ENCODE results near the gene AK9.

Gene AK9

DNA sequence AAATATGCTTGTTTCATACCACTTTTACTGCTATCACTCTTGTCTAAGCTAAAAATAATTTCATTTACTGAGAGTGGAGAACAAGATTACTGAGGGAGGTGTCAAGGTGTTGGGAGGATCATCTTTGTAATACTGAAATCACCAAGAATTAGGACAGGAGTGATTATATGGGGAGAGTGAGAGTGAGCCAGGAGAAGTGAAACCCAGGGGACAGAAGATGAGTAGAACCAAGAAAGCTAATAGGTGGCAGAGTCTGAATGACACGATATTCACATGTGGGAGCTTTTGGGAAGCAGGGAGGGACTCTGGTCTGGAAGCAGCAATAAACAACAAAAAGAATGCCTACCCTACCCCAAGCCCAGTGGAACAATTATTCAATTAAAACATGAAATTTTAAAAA, 58.6 kb downstream of the AK9 start:
- TF ChIP-seq FOXP2 (optimal IDR thresholded peaks at IDR 0.05; ENCODE audit: borderline replicate concordance, extremely low read depth, extremely low read length, insufficient read depth) (no peak), SIN3A (IDR thresholded peaks at IDR 0.05; ENCODE audit: borderline replicate concordance, insufficient read depth, low read length) (no peak), POLR2AphosphoS5 (IDR thresholded peaks at IDR 0.05; ENCODE audit: low read depth, low read length) (no peak), TAF1 (IDR thresholded peaks at IDR 0.05; ENCODE audit: borderline replicate concordance, insufficient read depth, low read length) (no peak)
- TF ChIP-seq, protein P1, sequence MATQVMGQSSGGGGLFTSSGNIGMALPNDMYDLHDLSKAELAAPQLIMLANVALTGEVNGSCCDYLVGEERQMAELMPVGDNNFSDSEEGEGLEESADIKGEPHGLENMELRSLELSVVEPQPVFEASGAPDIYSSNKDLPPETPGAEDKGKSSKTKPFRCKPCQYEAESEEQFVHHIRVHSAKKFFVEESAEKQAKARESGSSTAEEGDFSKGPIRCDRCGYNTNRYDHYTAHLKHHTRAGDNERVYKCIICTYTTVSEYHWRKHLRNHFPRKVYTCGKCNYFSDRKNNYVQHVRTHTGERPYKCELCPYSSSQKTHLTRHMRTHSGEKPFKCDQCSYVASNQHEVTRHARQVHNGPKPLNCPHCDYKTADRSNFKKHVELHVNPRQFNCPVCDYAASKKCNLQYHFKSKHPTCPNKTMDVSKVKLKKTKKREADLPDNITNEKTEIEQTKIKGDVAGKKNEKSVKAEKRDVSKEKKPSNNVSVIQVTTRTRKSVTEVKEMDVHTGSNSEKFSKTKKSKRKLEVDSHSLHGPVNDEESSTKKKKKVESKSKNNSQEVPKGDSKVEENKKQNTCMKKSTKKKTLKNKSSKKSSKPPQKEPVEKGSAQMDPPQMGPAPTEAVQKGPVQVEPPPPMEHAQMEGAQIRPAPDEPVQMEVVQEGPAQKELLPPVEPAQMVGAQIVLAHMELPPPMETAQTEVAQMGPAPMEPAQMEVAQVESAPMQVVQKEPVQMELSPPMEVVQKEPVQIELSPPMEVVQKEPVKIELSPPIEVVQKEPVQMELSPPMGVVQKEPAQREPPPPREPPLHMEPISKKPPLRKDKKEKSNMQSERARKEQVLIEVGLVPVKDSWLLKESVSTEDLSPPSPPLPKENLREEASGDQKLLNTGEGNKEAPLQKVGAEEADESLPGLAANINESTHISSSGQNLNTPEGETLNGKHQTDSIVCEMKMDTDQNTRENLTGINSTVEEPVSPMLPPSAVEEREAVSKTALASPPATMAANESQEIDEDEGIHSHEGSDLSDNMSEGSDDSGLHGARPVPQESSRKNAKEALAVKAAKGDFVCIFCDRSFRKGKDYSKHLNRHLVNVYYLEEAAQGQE (IDR thresholded peaks at IDR 0.05; ENCODE audit: insufficient read depth in 1 of 2, low read depth in 2 of 2, low read length in 2 of 2) = no peak

DNA sequence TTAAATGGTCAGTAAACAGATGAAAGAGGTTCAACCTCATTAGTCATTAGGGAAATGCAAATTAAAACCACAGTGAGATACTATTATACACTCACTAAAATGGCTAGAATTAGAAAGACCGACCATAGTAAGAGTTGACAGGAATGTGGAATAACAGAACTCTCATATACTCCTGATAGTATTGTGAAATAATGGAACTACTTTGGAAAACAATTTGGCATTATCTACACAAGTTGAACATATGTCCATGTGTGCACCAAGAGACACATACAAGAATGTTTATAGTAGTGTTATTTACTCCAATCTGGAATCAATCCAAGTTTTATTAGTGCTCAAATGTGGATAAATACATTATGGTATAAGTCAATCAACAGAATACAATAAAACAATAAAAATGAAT, 59.6 kb downstream of the AK9 start:
- TF ChIP-seq TAF1 (IDR thresholded peaks at IDR 0.05; ENCODE audit: borderline replicate concordance, insufficient read depth, low read length) = no peak
- no peak for TF ChIP-seq POLR2AphosphoS5 (IDR thresholded peaks at IDR 0.05; ENCODE audit: low read depth, low read length)
- TF ChIP-seq SIN3A (IDR thresholded peaks at IDR 0.05; ENCODE audit: borderline replicate concordance, insufficient read depth, low read length) = no peak
- TF ChIP-seq, protein P1 (IDR thresholded peaks at IDR 0.05; ENCODE audit: insufficient read depth in 1 of 2, low read depth in 2 of 2, low read length in 2 of 2) = no peak
- TF ChIP-seq FOXP2 (optimal IDR thresholded peaks at IDR 0.05; ENCODE audit: borderline replicate concordance, extremely low read depth, extremely low read length, insufficient read depth) = no peak

DNA sequence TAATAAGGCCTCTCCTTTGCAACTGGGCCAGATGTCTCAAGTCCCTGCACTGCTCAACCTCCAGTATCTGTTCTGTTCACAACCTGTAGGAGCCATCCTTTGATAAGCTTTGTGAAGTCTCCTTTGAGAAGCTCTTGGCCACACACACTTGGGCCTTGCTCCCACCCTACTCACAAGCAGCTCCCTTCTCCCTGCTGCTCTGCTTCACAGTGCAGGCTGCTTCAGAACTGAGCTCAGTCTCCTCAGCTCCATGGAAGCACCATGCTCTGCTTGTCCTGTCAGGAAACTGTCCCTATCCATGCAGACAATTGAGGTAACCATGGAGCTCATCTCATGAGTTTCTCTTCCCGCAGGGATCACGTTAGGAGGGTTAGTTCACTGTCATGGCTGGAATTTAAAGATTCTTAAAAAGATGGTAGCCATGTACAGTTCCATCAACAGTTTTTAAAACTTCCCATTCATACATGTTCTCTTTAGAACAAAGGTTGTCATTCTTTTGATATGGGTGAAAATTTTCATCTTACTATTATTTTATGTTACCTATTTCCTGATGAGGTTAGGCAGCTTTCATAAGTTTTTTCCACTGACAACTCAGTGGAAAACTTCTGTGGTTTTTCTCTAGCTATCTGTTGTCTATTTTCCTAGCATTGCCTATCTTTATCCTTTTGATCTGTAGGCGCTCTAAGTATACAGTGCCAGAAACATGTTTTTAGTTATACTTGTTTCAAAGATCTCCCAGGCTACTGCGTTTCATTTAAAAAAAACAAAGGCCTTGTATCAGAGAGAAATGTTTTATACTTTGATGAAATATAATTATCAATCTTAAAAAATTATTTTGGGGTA, 62.6 kb downstream of the AK9 start:
- TF ChIP-seq SIN3A (IDR thresholded peaks at IDR 0.05; ENCODE audit: borderline replicate concordance, insufficient read depth, low read length) = no peak
- no peak for TF ChIP-seq FOXP2 (optimal IDR thresholded peaks at IDR 0.05; ENCODE audit: borderline replicate concordance, extremely low read depth, extremely low read length, insufficient read depth)
- TF ChIP-seq, protein P1 (IDR thresholded peaks at IDR 0.05; ENCODE audit: insufficient read depth in 1 of 2, low read depth in 2 of 2, low read length in 2 of 2) = no peak
- TF ChIP-seq TAF1 (IDR thresholded peaks at IDR 0.05; ENCODE audit: borderline replicate concordance, insufficient read depth, low read length) = no peak
- TF ChIP-seq POLR2AphosphoS5 (IDR thresholded peaks at IDR 0.05; ENCODE audit: low read depth, low read length) = no peak

DNA sequence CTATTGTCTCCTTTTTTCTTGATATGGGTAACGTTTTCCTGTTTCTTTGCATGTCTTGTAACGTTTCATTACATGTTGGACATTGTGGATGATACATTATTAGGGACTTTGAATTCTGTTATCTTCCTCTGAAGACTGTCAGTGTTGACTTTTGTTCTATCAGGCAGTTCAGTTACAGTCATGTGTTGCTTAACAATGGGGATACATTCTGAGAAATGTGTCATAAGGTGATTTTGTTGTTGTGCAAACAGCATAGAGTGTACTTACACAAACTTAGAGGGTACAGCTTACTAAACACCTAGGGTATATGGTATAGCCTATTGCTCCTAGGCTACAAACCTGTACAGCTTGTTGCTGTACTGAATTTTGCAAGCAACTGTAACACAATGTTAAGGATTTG, 64.7 kb downstream of the AK9 start:
- TF ChIP-seq TAF1 (IDR thresholded peaks at IDR 0.05; ENCODE audit: borderline replicate concordance, insufficient read depth, low read length) (no peak), FOXP2 (optimal IDR thresholded peaks at IDR 0.05; ENCODE audit: borderline replicate concordance, extremely low read depth, extremely low read length, insufficient read depth) (no peak), POLR2AphosphoS5 (IDR thresholded peaks at IDR 0.05; ENCODE audit: low read depth, low read length) (no peak), SIN3A (IDR thresholded peaks at IDR 0.05; ENCODE audit: borderline replicate concordance, insufficient read depth, low read length) (no peak)
- TF ChIP-seq, protein P1 (IDR thresholded peaks at IDR 0.05; ENCODE audit: insufficient read depth in 1 of 2, low read depth in 2 of 2, low read length in 2 of 2) = no peak
